NCI-H446 treated with DMSO at 0.1 percent for 48 hours (cell line): Measurements from ENCODE around the gene UBE2U.
"Not testable (repeated sequence)": the region's sequence is repeated elsewhere in the genome, so short reads cannot be mapped to it uniquely, and the experiment has no call there.

ENCODE experiments used
- DNase-seq: peaks from one replicate; lab custom pipeline; 2025; lab: John Stamatoyannopoulos, UW

UBE2U gene

DNA sequence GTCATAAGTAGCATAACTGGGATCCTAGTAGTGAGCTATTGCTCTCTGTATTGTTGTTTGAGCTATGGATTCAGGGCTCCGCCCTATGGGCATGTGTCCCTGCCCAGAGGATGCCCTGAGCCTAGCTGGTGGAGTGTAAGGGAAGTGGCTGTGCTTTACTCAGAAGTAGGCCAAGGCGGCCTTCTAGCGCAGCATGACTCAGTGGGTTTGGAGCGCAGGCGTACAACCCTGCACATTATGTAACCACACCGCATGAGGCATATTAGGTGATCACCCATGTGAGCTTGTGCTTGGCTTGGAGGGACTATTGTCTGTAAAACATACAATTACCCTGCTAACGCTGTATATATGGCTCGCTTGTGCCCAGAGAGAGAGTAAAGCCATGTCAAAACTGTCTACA lies 11.1 kb upstream of the UBE2U start:
- no peak for DNase-seq

DNA sequence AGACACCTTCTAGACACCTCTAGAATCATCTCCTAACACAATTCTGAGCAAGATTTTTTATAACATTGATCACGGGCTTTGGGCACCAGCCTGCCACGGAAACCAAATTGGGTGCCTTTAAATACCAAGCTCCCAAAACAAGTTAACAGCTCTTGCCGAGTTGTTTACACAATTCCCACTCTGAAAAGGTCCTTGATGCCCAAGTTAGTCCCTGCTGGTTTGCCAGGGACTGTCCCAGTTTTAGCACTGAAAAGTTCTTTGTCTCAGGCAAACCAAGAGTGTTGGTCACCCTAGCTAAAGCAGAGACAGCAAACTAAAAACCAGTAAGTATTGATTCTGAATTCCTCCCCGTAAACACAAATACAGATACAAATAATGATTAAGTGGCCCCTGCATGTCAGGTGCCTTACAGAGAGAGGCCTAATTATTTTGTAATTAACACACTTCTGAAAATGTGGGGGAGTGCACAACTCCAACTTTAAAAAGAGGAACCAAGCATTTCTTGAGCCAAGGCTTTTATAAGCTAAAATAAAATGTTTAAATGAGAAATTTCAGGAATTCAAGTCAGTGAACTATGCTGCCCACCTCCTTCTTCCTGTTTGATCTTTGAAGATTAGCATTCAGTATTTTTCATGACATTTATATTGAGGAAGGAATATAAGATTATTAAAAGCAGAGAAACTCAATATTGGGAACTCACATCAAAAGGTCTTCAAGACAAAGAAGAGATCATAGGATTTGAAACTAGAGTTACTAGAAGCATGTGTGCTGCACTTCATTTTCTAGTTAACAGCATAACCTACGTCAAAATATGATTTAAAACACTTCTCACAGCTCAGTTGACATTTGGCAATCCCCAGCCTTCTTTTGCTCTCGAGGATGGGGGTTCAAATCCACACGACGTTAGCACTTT lies 9.0 kb upstream of the UBE2U start:
- DNase-seq: no peak

DNA sequence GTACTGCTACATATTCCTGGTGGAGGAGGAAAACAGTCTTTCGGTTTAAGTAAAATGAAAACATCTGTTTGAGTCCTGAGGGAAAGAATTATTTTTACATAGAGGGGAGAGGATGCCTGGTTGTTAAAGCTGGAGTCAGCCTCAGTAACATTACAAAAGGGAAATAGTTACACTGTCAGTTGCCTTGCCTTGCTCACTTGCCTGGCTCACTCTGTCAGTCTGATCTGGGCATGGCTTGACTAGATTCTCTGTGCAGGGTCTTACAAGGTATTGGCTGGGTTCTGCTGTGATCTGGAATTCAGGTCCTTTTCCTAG lies 8.4 kb upstream of the UBE2U start:
- no peak for DNase-seq

DNA sequence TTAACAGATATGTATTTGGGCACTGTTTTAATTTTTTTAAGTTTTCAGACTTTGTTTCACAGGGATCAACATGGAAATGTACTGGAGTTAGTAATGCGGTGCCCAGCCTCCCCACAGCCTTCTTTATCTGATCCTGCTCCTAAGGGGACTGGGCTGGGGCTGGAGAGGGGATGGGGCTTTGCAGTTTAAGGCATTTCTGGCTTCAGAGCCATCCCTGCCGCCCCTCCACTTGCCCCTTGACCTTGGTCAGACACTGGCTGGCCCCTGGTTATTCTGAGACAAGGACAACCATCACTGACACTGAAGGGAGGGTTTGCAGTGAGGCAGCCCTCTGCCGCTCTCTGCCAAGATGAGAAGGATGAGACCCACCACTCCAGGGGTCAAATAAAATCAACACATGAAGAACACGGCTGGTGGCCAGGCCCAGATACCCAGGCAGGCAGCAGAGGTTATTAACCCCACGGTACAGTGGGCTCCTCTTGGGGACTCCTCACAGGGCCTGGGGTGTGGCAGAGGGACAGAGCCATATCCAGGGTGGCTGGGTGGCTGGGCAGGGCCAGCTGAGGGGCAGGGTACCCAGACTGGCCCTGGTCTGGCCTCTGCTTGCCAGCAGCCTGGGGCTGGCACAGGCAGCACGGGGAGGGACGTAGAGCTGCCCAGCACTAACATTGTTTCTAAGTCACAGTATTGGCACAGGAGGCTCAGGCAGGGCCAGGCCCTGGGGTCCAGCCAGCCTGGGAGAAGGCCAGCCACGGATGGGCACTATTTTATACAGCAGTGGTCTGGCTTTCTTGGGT lies 7.2 kb upstream of the UBE2U start:
- no peak for DNase-seq

DNA sequence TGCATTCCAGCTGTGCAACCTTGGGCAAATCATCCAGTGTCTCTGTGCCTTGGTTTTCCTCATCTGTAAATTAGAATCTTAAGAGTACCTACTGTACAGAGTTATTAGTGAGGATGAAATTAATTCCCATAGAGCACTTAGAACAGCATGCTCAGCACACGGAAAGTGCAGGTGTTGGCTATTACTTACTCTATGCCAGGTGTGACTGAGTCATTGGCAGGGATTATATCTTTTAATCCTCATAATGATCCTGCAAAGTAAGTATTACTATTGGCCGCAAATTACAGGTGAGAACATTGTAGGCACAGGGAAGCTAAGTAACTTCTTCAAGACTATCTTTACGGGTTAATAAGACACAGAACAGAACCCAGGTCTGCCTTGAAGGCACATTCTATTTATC lies 6.3 kb upstream of the UBE2U start:
- DNase-seq: no peak

DNA sequence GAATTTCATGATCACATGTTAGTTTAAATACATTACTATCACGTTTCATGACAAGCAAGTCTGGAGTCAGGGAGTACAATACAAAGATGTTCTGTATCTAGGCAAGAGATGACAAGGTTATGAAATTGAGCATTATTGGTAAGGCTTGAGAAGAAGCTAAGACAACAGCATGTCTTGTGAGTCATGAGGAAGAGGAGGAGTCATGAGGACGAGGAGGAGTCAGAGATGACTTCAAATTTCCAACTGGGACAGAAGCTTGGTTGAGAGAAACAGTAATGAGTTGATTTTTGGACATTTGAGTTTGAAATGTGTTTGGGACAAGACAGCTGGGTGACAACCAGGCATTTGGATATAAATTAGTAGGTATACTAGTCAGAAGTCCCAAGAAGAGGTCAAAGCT lies 4.3 kb upstream of the UBE2U start:
- DNase-seq: no peak

DNA sequence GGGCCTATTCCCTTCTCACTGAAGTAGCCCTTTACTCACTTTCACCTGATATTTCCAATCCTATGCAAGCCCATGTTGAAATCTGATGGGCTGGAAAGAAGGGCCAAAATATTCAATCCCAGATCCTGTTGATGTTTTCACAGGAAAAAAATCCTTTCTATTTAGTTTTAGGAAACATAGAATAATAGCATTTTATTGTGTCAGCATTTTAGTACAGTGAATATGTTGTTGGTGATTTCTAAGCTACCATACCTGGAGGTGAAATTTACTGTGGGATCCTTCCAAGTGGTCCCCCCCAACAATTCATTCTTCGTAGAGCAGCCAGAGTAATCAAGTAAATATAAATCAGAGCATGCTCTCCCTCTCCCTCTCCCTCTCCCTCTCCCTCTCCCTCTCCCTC lies 3.4 kb upstream of the UBE2U start:
- DNase-seq: no peak

DNA sequence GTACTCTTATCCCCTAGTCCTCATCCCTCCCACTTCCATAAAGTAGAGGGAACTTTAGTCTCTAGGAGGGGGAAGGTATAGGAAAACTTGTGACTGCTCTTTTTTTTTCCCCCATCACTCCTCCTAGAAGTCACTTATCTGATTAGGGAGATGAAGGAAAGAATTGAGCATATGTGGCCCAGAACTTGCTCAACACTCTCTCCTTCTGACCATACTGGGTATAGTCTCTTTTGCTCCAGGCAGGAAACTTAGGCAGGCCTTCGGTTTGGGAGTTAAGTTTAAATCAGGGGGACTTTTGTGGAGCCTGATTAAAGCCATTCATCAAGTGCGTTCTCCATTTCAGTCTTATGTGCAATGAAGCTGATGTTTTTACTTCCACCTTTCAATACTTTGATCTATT lies 5.8 kb downstream of the UBE2U start:
- no peak for DNase-seq

DNA sequence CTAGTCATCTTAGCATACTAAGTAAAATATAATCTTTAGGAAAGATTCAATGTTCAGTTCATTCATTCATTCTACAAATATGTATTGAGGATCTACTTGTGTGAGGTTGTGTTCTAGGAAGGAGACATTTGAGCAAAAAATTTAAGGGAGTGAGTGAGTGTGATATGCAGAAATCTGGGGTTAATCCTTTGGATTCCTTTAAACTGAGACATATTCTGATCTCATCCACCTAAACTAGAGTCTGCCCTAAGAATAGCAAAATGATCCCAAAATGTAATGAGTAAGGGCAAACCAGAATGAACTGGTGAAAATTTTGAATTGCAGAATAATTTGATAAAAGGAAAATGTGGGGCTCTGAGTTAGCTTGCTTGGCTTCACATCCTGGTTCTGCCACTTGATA lies 8.6 kb downstream of the UBE2U start:
- no peak for DNase-seq

DNA sequence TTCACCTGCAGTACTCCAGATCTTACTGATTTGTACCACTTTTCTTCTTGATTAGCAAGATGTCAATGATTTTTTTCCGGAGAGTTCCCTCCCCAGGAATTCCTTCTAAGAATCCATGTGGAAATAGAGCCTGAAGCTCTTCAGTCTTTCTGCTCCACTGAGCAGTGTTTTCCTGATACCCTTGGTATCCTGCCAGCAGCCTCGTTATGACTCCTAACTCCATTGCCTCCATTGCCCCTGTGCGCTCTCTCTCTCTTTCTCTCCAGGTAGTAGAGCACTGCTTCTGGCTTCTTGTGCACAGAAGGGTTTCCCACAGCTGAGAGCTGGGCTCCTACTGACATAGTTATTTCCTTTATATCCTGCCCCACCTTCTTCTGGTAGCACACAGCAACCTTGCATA lies 12.2 kb downstream of the UBE2U start:
- peak; percentile 24 for DNase-seq

DNA sequence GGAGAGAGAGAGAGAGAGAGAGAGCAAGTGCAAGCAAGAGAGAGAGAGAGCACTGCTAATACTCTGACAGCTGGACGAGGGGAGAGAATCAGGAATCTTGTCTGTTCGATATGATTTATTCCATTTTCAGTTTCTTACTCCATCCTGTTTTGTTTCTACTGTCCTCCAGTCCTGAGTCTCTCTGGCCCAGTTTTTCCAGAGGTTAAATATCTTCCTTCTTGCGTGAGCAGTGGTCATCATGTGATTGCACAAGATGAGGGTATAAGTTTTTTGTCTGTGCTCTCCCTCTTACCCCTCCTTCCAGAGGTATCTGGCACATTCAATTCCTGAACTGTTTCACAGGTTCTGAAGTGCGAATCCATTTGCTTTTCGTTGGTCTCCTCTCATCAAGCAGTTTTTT lies 16.8 kb downstream of the UBE2U start:
- DNase-seq: no peak

DNA sequence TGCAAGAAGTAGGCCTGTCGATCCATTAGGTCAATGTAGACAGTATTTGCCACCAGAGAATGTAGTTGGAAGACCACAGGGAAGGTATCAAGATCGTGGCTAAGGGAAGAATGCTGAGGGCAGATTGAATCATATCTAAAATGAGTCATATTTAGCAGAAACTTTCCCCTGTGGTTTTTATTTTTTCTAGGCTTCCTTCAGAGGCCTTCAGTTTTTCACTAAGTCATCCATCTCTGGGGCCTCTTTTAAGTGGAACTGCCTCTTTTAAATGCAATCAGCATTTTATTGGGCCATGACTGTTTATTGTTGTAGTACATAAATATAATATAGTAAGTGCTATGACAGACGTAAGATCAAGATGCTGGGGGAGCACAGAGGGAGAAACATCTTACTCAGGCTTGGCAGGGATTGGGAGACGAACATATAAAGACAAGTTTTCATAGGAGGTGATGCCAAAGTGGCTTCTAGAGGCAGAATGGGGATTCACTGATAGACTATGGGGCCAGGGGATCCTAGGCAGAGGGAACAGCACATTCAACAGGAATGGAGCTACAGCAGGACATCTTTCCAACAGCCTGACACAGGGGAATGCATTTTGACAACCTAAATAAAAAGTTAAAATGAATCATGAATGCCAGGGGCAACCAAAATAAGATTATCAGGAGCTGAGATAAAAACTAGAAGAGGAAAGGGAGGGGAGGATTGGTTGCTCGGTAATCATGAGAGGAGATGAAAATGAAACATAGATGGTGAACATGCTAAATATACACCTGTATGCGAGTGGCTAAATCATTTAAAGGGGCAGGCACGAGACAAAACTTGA lies 20.1 kb downstream of the UBE2U start:
- no peak for DNase-seq

DNA sequence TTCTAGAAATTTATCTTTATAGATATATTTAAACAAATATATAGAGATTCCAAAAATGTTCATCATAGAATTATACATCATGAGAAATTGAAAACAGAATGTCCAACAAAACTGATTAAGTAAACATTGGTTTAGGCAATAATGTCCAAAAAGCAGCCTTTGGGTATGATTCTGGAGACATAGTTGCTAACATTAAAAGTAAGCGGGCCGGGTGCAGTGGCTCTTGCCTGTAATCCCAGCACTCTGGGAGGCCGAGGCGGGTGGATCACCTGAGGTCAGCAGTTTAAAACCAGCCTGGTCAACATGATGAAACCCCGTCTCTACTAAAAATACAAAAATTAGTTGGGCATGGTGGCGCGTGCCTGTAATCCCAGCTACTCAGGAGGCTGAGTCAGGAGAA lies 20.8 kb downstream of the UBE2U start:
- not testable (repeated sequence) for DNase-seq

DNA sequence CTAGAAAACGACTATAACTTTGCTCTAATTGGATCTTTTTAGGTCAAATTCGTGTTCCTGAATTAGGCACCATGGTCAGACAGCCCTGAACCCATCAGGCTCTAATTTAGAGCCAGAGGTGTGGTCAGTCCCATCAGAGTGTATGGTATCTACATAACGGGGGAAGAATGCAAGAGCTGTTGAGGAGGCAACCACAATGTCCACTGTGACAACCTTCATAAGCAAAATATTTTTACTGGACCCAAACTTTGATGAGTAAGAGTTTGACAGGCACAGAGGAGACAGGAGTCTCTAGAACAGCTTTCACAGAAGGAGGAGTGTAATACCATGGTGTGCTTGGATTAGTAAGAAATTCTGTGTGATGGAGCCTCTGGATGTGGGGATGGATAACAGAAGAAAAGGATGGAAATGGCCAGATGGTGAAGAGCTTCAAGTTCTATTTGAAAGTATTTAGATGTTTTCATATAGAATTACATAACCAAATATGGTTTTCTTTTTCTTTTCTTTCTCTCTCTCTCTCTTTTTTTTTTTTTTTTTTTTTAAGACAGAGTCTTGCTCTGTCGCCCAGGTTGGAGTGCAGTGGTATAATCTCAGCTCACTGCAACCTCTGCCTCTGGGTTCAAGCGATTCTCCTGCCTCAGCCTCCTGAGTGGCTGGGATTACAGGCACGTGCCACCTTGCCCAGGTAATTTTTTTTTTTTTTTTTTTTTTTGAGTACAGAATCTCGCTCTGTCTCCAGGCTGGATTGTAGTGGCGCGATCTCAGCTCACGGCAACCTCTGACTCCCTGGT lies 24.9 kb downstream of the UBE2U start:
- no peak for DNase-seq

DNA sequence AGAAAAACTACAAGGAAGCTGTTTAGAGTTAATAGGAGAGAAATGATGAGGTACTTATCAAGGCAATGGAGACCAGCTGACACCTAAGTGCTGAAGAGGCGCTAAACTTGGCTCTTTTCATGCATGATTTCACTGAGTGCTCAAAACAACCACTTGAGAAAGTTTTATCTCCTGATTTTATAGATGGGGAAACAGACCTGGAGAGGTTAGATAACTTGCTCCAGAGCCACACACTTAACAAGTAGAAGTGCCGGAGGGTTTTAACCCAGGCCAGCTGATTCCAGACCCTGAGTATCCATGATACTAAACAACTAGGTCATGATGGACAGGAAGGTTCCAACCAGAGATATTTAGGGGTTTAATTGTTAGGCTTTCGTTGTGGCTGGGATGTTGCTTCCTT lies 25.9 kb downstream of the UBE2U start:
- no peak for DNase-seq

DNA sequence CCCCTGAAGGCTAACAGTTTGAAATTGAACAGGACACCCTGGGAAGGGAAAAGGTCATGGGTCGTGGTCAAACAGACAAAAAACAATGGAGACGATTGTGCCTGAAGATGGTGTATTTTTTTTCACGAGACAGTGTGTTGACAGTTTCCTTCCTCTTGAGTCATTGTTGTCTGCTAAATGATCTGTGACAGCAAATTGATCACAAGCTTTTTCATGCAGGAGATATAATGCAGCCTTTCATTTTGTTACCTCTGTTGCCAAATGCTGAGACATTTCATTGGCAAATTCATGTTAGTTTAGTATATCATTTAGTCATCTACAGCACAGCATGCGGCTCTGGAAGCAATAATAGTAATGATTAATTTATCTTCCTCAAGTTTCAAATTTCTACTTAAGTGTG lies 27.7 kb downstream of the UBE2U start:
- DNase-seq: peak; percentile 44

DNA sequence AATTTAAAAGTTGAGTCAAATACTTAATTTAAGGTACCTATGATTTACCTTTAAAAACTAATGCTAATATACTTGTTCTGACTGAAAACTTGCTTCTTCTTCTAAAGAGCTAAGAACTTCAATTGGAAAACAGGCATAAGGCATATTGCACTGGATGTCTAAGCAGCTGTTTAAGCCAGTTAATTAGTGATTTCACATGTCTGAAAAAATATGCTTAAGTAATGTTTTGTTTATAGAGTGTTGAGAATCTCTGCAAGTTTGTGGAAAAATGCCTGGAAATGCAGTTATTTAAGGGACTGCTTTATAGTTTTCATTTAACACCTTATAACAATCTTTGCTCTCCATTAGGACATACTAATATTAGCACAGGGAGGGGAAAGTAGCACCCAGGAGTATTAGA lies 28.2 kb downstream of the UBE2U start:
- no peak for DNase-seq

DNA sequence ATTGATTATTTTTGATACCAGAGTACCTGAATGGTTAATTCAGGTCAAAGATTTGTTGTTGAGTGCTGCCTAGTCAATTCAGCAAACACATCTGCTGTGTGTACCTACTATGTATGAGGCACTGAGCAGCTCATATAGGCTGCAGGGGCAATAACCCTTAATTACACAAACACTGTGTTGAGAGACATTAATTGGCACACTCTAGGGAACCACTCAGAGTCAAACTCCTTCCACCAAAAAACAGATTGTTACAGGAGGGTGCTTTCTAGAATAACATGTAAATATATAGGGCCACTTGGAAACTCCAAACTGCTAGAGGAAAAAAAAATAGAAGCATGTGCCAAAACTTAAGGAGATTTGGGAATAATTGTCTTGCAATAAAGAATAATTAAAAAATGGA lies 31.3 kb downstream of the UBE2U start:
- DNase-seq: peak; percentile 35

DNA sequence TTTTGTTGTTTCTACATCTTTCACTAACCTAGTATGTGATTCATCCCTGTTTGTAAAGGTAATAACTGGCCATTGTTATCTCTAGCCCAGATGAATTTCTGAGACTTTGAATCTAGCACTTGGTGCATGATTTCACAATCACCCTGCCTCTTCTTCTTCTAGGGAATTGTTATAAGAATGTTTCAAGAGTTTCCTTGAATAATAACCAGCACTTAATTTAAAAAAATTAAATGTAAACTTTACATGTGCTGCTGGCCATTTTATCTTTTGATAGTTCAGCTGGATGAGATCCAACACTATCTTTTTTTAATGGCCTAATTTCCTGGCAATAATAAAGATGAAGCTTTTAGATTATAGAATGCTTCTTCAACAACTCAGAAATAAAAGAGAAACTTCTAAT lies 31.8 kb downstream of the UBE2U start:
- no peak for DNase-seq

DNA sequence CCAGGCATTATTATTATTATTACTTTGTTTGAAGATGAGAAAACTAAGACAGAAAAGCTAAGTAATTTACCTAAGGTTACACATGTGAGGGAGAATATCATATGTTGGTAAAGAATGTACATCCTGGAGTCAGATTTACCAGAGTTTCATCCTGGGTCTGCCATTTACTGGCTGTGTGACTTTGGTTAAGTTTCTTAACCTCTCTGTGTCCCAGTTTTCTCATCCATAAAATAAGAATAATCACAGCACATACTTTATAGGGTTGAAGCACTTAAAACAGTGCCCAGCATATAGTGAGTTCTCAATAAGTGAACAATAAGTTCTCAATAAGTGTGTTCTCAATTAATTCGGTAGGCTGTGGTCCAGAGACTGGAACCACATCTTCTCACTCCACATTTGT lies 32.5 kb downstream of the UBE2U start:
- DNase-seq: no peak

DNA sequence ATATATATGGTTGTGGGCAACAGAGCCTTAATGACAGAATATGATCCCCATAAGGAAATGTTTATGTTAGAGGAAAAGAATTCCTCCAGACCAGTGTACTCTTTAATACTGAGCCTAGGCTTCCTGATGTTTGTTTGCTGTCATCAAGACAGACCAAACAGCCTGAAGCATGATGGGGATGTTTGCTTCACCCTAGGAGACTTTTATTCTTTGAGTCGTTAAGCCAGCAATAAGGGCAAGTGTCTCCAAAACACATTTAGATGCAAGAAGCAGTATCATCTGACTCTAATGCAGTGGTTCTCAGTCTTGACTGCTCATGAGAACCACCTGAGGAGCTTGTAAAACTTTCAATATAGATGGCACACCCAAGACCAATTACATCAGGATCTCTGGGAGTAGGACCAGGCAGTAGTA lies 33.1 kb downstream of the UBE2U start:
- DNase-seq: no peak

DNA sequence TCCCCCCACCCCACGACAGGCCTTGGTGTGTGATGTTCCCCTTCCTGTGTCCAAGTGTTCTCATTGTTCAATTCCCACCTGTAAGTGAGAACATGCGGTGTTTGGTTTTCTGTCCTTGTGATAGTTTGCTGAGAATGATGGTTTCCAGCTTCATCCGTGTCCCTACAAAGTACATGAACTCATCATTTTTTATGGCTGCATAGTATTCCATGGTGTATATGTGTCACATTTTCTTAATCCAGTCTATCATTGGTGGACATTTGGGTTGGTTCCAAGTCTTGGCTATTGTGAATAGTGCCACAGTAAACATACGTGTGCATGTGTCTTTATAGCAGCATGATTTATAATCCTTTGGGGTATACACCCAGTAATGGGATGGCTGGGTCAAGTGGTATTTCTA lies 36.1 kb downstream of the UBE2U start:
- not testable (repeated sequence) for DNase-seq
